Smooth muscle cell (in vitro differentiated cells): Measurements from ENCODE around the gene RXRG. TPM values are rescaled to one million over a fixed set of nuclear protein-coding genes. Genes with fewer than 3 reads are reported as not detected.

ENCODE experiments used
- DNase-seq: peaks from one replicate; lab custom pipeline; 2025; ENCODE audit not compliant: unreplicated experiment; lab: John Stamatoyannopoulos, UW
- H2AFZ ChIP-seq: fragments of 200-600 bp; sonication (generic); 2 replicates; pipeline ENCODE4 v1.6.0; 2016; ENCODE audit warnings: antibody characterized with exemption, low read depth, mild to moderate bottlenecking
- H3F3A ChIP-seq: fragments of 200-600 bp; sonication (generic); 2 replicates; pipeline ENCODE4 v1.6.0; 2017; ENCODE audit warnings: antibody characterized with exemption, low read depth
- H3K27ac ChIP-seq: fragments of 200-600 bp; sonication (generic); 2 replicates; pipeline ENCODE4 v1.5.1; 2016; ENCODE audit warnings: low read depth, mild to moderate bottlenecking
- H3K27me3 ChIP-seq: fragments of 200-600 bp; sonication (generic); 2 replicates; pipeline ENCODE4 v1.6.1; 2016; ENCODE audit warnings: low read depth, mild to moderate bottlenecking
- H3K36me3 ChIP-seq: fragments of 200-600 bp; sonication (generic); 2 replicates; pipeline ENCODE4 v1.5.1; 2016; ENCODE audit warnings: low read depth
- H3K4me1 ChIP-seq: fragments of 200-600 bp; sonication (generic); 2 replicates; pipeline ENCODE4 v1.5.1; 2016; ENCODE audit warnings: low read depth
- H3K4me2 ChIP-seq: fragments of 200-600 bp; sonication (generic); 2 replicates; pipeline ENCODE4 v1.6.0; 2016; ENCODE audit warnings: mild to moderate bottlenecking
- H3K4me3 ChIP-seq: fragments of 200-600 bp; sonication (generic); 2 replicates; pipeline ENCODE4 v1.5.1; 2016; ENCODE audit warnings: mild to moderate bottlenecking
- H3K79me2 ChIP-seq: fragments of 200-600 bp; sonication (generic); 2 replicates; pipeline ENCODE4 v1.6.0; 2016; ENCODE audit warnings: low read depth, mild to moderate bottlenecking
- H3K9ac ChIP-seq: fragments of 200-600 bp; sonication (generic); 2 replicates; pipeline ENCODE4 v1.6.0; 2016; ENCODE audit warnings: low read depth
- H3K9me3 ChIP-seq: fragments of 200-600 bp; sonication (generic); replicated peaks from 2 replicates; pipeline ENCODE4 v1.5.1; 2016; ENCODE audit warnings: low read depth
- H4K20me1 ChIP-seq: fragments of 200-600 bp; sonication (generic); 2 replicates; pipeline ENCODE4 v1.6.0; 2016; ENCODE audit warnings: low read depth
- CTCF ChIP-seq: fragments of 200-600 bp; sonication (generic); IDR thresholded peaks from 2 replicates; pipeline ENCODE4 v1.5.1; 2017; ENCODE audit warnings: borderline replicate concordance, mild to moderate bottlenecking, antibody characterized with exemption; ENCODE audit not compliant: insufficient read depth, poor library complexity, severe bottlenecking
- WGBS: methylation state at CpG from one replicate; pipeline ENCODE4 v1.1.7; 2016; ENCODE audit warnings: low lambda C conversion rate; 5-methylcytosine and 5-hydroxymethylcytosine counted together
- polyA plus RNA-seq: library from polyadenylated mRNA; unstranded; fragments of >200 nt; fragmentation: Nextera tagmentation; extraction: Ambion mirVana; gene quantifications from 2 replicates; pipeline ENCODE4 v1.2.1, GENCODE V29; 2016
- total RNA-seq: library from RNA; depleted of rRNA; stranded (reverse); fragments of >200 nt; gene quantifications from 2 replicates; pipeline ENCODE4 v1.2.3, GENCODE V29; 2014

Gene RXRG
- total and polyA plus RNA-seq, 2 experiments from 2014 or later, result 0.13 TPM; not detected in 1

DNA sequence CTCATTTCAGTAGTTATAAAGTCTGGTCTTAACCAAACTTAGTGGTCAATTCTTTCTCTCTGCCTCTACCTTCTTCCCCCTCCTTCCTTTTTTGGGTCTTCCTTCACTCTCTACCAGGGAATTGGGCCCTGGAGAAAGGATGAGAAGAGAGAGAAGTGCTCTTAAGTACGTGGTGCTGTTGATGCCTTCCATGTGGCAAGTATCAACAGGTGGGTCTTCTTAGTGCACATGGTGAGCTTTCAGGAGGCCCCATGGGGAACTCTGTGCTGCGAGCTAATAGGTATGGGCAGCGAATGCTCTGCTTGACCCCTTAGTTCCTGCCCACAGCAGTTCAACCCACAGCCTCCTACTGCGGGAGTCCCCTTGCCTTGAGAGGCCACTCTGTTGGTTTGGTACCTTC is 49.0 kb downstream of the RXRG start:
- no peak for TF ChIP-seq CTCF
- H3K4me2 ChIP-seq, result no peak overlapping the region
- no peaks in the 10 kb centered on the region for H3F3A ChIP-seq
- no peaks in the 10 kb centered on the region for H3K9me3 ChIP-seq
- no peaks in the 10 kb centered on the region for H3K79me2 ChIP-seq
- no peak for DNase-seq
- H3K27ac ChIP-seq, result no peak overlapping the region
- H2AFZ ChIP-seq, result no peak overlapping the region
- no peaks in the 10 kb centered on the region for H4K20me1 ChIP-seq
- H3K4me1 ChIP-seq, result peaks cover 4% of the 10 kb centered on the region
- no peak overlapping the region for H3K9ac ChIP-seq
- H3K4me3 ChIP-seq, result no peak overlapping the region
- no peaks in the 10 kb centered on the region for H3K27me3 ChIP-seq
- no peaks in the 10 kb centered on the region for H3K36me3 ChIP-seq
- WGBS, result 85% methylated on average over 4 of the region's 4 CpGs

DNA sequence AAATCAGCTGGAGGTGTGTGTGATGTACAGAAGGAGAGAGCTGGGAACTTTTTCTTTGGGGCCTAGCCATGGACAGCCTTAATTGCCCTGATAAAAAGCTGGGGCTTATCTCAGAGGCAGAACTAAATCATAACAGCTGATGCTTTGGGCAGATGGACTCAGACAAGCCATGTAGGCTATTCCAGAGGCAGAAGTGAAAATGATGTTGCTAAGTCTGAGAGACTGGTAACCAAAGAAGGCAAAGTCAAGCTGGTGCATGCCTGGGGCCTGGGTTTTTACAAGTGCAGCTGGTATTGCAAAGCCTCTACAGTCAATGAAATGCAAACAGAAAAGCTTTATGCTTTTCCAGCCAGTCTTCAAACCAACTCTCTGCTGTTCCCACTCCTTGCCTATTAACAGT is 49.4 kb downstream of the RXRG start:
- Histone ChIP-seq H4K20me1 (no peaks in the 10 kb centered on the region), H3K4me1 (peaks cover 4% of the 10 kb centered on the region), H3K9me3 (no peaks in the 10 kb centered on the region), H3K27ac (no peak overlapping the region), H3K4me3 (no peak overlapping the region), H3F3A (no peaks in the 10 kb centered on the region), H3K79me2 (no peaks in the 10 kb centered on the region), H3K4me2 (no peak overlapping the region), H2AFZ (no peak overlapping the region), H3K36me3 (no peaks in the 10 kb centered on the region), H3K9ac (no peak overlapping the region), H3K27me3 (no peaks in the 10 kb centered on the region)
- no peak for DNase-seq
- no peak for TF ChIP-seq CTCF

DNA sequence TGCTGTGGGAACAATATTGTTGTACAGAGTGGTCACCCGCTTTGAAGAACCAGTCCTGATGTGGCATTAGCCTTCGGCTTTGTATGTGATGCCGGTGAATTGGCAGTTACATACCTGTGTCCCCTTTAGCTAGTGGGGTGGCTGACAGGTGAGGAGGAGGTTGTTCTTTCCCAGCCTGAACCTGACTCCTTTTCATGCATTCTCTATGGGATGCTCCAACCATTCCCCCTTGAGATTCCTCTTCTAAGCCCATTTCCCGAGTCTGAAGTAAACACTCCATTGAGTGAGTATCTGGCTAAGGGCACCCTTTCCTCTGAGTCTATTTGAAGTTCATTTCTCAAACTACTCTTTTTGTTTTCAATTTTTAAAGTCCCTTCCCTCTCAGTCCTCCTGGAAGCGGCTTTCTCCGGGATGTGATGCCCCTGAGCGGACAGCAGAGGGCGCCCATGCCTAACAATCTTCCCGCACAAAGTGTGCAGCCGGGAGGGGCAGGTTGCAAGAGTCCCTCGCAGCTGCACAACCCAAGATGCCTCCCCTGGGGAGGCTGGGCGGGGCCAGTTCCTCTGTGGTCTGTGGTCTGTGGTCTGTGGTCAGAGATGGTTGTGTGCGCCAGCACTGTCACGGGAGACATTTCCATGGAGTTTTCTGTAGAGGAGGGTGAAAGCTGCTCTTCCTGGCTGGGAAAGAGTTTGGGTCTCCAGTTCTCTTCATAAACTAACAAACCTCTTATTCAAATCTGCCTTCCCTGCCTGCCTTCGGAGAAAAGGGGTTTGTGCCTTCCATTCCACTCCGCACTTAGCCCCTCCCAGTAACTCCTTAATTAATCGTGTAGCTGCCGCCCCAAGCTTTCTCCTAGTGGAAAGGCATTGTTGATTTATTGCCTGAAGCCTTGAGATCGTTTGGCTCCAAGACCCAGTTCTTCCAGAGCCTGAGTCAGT is 52.0 kb downstream of the RXRG start:
- peak overlapping the region; percentile 80 for H3K4me2 ChIP-seq

More for the DNA sequence above, 52.0 kb downstream of the RXRG start:
- H3K4me1 ChIP-seq, result peaks cover 4% of the 10 kb centered on the region
- H3K9ac ChIP-seq, result peak overlapping the region; percentile 12
- DNase-seq, result peak; percentile 77
- H3K36me3 ChIP-seq, result no peaks in the 10 kb centered on the region
- peak overlapping the region; percentile 8 for H3K4me3 ChIP-seq
- peak; percentile 97 for TF ChIP-seq CTCF
- H3K27ac ChIP-seq, result no peak overlapping the region
- peaks cover 10% of the 10 kb centered on the region for H3K27me3 ChIP-seq
- no peaks in the 10 kb centered on the region for H4K20me1 ChIP-seq
- 14% methylated on average over 19 of the region's 19 CpGs for WGBS
- H3K79me2 ChIP-seq, result no peaks in the 10 kb centered on the region
- H2AFZ ChIP-seq, result no peak overlapping the region
- no peaks in the 10 kb centered on the region for H3K9me3 ChIP-seq
- H3F3A ChIP-seq, result peaks cover 4% of the 10 kb centered on the region
